Neural cell (in vitro differentiated cells): ENCODE data around the gene RAP2A. TPM values are rescaled to one million over a fixed set of nuclear protein-coding genes. Genes with fewer than 3 reads are reported as not detected.

Experiments
- H2AFZ ChIP-seq: fragments of 200-600, 300-800 bp; sonication (generic), shearing (Covaris generic); 2 replicates; pipeline ENCODE4 v1.6.0; 2014; ENCODE audit warnings: low read depth, mild to moderate bottlenecking, antibody characterized with exemption, low read length, moderate library complexity
- H3F3A ChIP-seq: fragments of 200-600 bp; shearing (Covaris generic); 2 replicates; pipeline ENCODE4 v1.6.1; 2016; ENCODE audit warnings: mild to moderate bottlenecking, moderate library complexity, mixed read lengths, antibody characterized with exemption, low read length; ENCODE audit not compliant: insufficient read depth, poor library complexity, severe bottlenecking
- H3K27ac ChIP-seq: fragments of 200-600, 300-800 bp; sonication (generic), shearing (Covaris generic); 2 replicates; pipeline ENCODE4 v1.5.1; 2014; ENCODE audit warnings: mild to moderate bottlenecking, low read length, moderate library complexity
- H3K27me3 ChIP-seq: fragments of 300-800, 200-600 bp; sonication (generic), shearing (Covaris generic); 2 replicates; pipeline ENCODE4 v1.6.0; 2014; ENCODE audit warnings: mild to moderate bottlenecking, low read depth, low read length, moderate library complexity; ENCODE audit not compliant: insufficient read depth
- H3K36me3 ChIP-seq: fragments of 300-800, 200-600 bp; sonication (generic), shearing (Covaris generic); 2 replicates; pipeline ENCODE4 v1.5.1; 2014; ENCODE audit warnings: mild to moderate bottlenecking, antibody characterized with exemption, low read length, moderate library complexity; ENCODE audit not compliant: insufficient read depth
- H3K4me2 ChIP-seq: fragments of 300-800, 200-600 bp; sonication (generic), shearing (Covaris generic); 2 replicates; pipeline ENCODE4 v1.6.0; 2014; ENCODE audit warnings: mild to moderate bottlenecking, low read length
- H3K4me3 ChIP-seq: fragments of 300-800, 200-600 bp; sonication (generic), shearing (Covaris generic); 2 replicates; pipeline ENCODE4 v1.5.1; 2014; ENCODE audit warnings: mild to moderate bottlenecking, low read length, moderate library complexity
- H3K79me2 ChIP-seq: fragments of 200-600 bp; shearing (Covaris generic); replicated peaks from 2 replicates; pipeline ENCODE4 v1.6.0; 2014; ENCODE audit warnings: mild to moderate bottlenecking, low read length, moderate library complexity; ENCODE audit not compliant: insufficient read depth
- H3K9ac ChIP-seq: fragments of 300-800, 200-600 bp; sonication (generic), shearing (Covaris generic); 2 replicates; pipeline ENCODE4 v1.6.1; 2016; ENCODE audit warnings: mild to moderate bottlenecking, low read length, mixed read lengths
- H3K9me2 ChIP-seq: fragments of 200-600 bp; shearing (Covaris generic); 2 replicates; pipeline ENCODE4 v1.6.1; 2016; ENCODE audit warnings: mild to moderate bottlenecking, low read length, mixed read lengths; ENCODE audit not compliant: insufficient read depth
- H3K9me3 ChIP-seq: fragments of 200-600, 300-800 bp; sonication (generic), shearing (Covaris generic); 2 replicates; pipeline ENCODE4 v1.6.1; 2016; ENCODE audit warnings: mild to moderate bottlenecking, mixed run types, low read length, moderate library complexity, mixed read lengths
- H4K20me1 ChIP-seq: fragments of 200-600 bp; shearing (Covaris generic); 2 replicates; pipeline ENCODE4 v1.6.1; 2016; ENCODE audit warnings: mild to moderate bottlenecking, mixed run types; ENCODE audit not compliant: insufficient read depth
- EP300 ChIP-seq: fragments of 450-650 bp; conservative IDR thresholded peaks from 2 replicates; pipeline ENCODE4 v1.6.1; 2014; ENCODE audit warnings: antibody characterized with exemption, mild to moderate bottlenecking, moderate library complexity; ENCODE audit not compliant: poor library complexity, severe bottlenecking
- EZH2 ChIP-seq: fragments of 200-600, 300-800 bp; shearing (Covaris generic), sonication (generic); IDR thresholded peaks from 2 replicates; pipeline ENCODE4 v1.6.1; 2014; ENCODE audit warnings: antibody characterized with exemption, low read length, borderline replicate concordance, mild to moderate bottlenecking; ENCODE audit not compliant: insufficient read depth, poor library complexity, severe bottlenecking
- MXI1 ChIP-seq: fragments of 450-650 bp; conservative IDR thresholded peaks from 2 replicates; pipeline ENCODE4 v1.6.1; 2014; ENCODE audit warnings: antibody characterized with exemption, mild to moderate bottlenecking; ENCODE audit not compliant: poor library complexity, severe bottlenecking
- POLR2AphosphoS5 ChIP-seq: IDR thresholded peaks from 2 replicates; pipeline ENCODE4 v1.6.1; 2012
- RAD21 ChIP-seq: fragments of 450-650 bp; conservative IDR thresholded peaks from 2 replicates; pipeline ENCODE4 v1.6.1; 2014; ENCODE audit warnings: antibody characterized with exemption, mild to moderate bottlenecking, moderate library complexity
- SMC3 ChIP-seq: fragments of 450-650 bp; conservative IDR thresholded peaks from 2 replicates; pipeline ENCODE4 v1.6.1; 2014; ENCODE audit warnings: antibody characterized with exemption, mild to moderate bottlenecking, moderate library complexity; ENCODE audit not compliant: poor library complexity
- TAF1 ChIP-seq: IDR thresholded peaks from 2 replicates; pipeline ENCODE4 v1.6.1; 2012; ENCODE audit warnings: low read depth
- polyA plus RNA-seq: library from polyadenylated mRNA; depleted of rRNA; stranded (reverse); fragments of >200 nt; gene quantifications from 2 replicates; pipeline ENCODE4 v1.2.3, GENCODE V29; 2014
- TF ChIP-seq, protein P1 (sequence below): fragments of 450-650 bp; IDR thresholded peaks from 2 replicates; pipeline ENCODE4 v1.5.1; 2014; ENCODE audit warnings: antibody characterized with exemption, mild to moderate bottlenecking, moderate library complexity; ENCODE audit not compliant: poor library complexity, severe bottlenecking
- TF ChIP-seq, protein P2 (sequence below): IDR thresholded peaks from 2 replicates; pipeline ENCODE4 v1.6.1; 2012; ENCODE audit warnings: borderline replicate concordance

The RAP2A gene
- polyA plus RNA-seq, 1 donor from 2014 or later: 55.3 TPM

DNA sequence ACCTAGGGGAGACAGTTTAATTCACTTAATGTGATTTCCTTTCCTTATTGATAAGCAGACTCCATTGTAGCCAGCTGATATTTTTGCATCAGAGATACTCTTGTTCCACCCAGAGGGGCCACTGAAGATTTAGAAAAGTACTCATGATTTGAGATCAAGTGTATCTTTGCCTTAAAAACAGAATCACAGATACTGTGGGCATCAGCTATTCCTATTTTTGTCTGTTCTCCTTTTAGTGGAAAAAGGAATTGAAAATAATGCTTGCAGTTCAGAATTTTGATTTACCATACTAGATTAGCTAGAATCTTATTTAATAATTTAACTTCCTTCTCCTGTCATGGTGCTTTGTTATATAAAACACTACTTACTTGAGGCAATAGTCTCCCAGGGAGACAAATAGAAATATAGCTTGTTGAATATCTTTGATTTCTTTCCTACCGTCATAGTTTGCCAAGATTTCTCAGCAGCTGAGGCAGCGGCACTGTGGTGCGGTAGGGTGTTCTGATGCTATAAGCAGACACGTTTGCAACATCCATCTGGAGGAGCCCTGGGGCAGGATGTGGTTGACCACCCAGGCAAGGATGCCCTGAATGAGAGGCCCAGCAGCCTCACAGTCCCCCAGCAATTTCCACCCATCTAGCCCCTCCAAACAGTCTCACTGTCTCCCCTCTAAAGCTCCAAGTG lies 47.0 kb upstream of the RAP2A start:
- no peaks in the 10 kb centered on the region for H3K9me2 ChIP-seq
- no peak overlapping the region for H3K4me2 ChIP-seq
- H3K27me3 ChIP-seq: no peaks in the 10 kb centered on the region
- no peak overlapping the region for H3K27ac ChIP-seq
- H4K20me1 ChIP-seq: no peaks in the 10 kb centered on the region
- no peak for TF ChIP-seq RAD21
- TF ChIP-seq TAF1: no peak
- TF ChIP-seq, protein P1, sequence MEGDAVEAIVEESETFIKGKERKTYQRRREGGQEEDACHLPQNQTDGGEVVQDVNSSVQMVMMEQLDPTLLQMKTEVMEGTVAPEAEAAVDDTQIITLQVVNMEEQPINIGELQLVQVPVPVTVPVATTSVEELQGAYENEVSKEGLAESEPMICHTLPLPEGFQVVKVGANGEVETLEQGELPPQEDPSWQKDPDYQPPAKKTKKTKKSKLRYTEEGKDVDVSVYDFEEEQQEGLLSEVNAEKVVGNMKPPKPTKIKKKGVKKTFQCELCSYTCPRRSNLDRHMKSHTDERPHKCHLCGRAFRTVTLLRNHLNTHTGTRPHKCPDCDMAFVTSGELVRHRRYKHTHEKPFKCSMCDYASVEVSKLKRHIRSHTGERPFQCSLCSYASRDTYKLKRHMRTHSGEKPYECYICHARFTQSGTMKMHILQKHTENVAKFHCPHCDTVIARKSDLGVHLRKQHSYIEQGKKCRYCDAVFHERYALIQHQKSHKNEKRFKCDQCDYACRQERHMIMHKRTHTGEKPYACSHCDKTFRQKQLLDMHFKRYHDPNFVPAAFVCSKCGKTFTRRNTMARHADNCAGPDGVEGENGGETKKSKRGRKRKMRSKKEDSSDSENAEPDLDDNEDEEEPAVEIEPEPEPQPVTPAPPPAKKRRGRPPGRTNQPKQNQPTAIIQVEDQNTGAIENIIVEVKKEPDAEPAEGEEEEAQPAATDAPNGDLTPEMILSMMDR: no peak
- no peak for TF ChIP-seq SMC3
- TF ChIP-seq MXI1: no peak
- TF ChIP-seq POLR2AphosphoS5: no peak
- no peak for TF ChIP-seq EP300
- no peak for TF ChIP-seq EZH2
- TF ChIP-seq, protein P2, sequence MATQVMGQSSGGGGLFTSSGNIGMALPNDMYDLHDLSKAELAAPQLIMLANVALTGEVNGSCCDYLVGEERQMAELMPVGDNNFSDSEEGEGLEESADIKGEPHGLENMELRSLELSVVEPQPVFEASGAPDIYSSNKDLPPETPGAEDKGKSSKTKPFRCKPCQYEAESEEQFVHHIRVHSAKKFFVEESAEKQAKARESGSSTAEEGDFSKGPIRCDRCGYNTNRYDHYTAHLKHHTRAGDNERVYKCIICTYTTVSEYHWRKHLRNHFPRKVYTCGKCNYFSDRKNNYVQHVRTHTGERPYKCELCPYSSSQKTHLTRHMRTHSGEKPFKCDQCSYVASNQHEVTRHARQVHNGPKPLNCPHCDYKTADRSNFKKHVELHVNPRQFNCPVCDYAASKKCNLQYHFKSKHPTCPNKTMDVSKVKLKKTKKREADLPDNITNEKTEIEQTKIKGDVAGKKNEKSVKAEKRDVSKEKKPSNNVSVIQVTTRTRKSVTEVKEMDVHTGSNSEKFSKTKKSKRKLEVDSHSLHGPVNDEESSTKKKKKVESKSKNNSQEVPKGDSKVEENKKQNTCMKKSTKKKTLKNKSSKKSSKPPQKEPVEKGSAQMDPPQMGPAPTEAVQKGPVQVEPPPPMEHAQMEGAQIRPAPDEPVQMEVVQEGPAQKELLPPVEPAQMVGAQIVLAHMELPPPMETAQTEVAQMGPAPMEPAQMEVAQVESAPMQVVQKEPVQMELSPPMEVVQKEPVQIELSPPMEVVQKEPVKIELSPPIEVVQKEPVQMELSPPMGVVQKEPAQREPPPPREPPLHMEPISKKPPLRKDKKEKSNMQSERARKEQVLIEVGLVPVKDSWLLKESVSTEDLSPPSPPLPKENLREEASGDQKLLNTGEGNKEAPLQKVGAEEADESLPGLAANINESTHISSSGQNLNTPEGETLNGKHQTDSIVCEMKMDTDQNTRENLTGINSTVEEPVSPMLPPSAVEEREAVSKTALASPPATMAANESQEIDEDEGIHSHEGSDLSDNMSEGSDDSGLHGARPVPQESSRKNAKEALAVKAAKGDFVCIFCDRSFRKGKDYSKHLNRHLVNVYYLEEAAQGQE: no peak
- no peak overlapping the region for H3K9ac ChIP-seq
- no peaks in the 10 kb centered on the region for H3K9me3 ChIP-seq
- no peaks in the 10 kb centered on the region for H3F3A ChIP-seq
- no peaks in the 10 kb centered on the region for H3K36me3 ChIP-seq
- no peaks in the 10 kb centered on the region for H3K79me2 ChIP-seq
- H2AFZ ChIP-seq: no peak overlapping the region
- H3K4me3 ChIP-seq: no peak overlapping the region

DNA sequence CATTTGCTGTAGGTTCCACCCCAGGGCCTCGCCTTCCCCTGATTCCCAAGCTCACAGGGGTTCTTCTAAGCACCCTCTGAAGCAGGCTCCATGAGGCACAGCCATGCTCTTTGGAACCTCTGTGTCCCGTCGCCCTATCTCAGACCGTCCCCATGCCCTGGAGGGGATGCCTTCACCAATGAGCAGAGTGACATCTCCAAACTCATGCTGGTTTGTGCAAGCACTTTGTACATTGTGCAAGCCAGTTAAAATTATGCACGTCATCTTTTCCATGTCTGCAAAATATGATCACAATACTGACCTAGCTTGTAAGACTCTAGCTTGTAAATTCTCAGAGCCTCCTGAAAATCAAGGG lies 46.5 kb upstream of the RAP2A start:
- Histone ChIP-seq H3K27me3 (no peaks in the 10 kb centered on the region), H2AFZ (no peak overlapping the region), H3K36me3 (no peaks in the 10 kb centered on the region), H3K9me3 (no peaks in the 10 kb centered on the region), H3K4me3 (no peak overlapping the region), H3K9me2 (no peaks in the 10 kb centered on the region), H3F3A (no peaks in the 10 kb centered on the region), H3K9ac (no peak overlapping the region), H3K79me2 (no peaks in the 10 kb centered on the region), H3K27ac (no peak overlapping the region), H4K20me1 (no peaks in the 10 kb centered on the region), H3K4me2 (no peak overlapping the region)
- TF ChIP-seq, protein P1: no peak
- no peak for TF ChIP-seq MXI1
- no peak for TF ChIP-seq RAD21
- TF ChIP-seq, protein P2: no peak
- TF ChIP-seq TAF1: no peak
- TF ChIP-seq EP300: no peak
- no peak for TF ChIP-seq POLR2AphosphoS5
- TF ChIP-seq SMC3: no peak
- no peak for TF ChIP-seq EZH2
